ENCODE results near the gene GINS1. TPM values are rescaled to one million over a fixed set of nuclear protein-coding genes. Genes with fewer than 3 reads are reported as not detected.

Gene GINS1
- total RNA-seq, 3 donors from 2014 or later: 0.32 to 0.73 (median 0.33) TPM

DNA sequence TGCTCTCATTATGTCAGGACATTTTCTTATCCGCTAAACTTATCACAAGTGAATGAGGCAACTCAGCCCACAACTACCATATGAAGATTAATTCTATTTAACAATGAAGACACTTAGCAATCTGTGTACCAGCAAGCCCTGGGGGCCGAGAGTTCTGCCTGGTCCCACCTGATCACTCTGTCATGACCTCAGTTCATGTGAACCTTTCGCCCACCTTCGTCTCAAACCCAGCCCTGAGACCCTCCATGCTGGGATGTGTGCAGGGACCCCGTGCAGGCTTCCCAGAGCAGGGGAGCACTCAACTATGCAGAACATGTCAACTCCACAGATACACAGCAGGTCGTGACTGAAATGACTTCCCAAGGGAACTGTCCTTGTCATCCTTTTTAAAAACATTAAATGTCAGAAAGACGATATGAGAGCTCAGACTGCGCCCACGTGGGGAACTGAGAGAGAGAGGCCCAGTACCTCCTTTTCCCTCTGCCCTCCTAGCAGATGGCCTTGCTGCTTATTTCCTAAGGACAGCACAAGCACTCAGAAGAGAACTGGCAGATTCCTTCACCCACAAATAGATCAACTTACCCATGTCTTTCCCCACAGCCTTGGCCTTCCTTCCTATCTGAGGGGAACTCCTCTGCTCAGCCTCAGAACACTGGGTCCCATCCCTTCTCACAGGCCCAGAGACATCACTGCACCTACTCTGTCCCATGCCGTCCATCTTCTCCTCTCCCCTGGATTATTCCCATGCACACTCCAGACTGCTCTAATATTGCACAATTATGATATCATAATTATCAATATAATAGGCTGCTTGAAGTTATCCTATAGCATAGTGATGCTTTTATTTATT, 28.4 kb upstream of the GINS1 start:
- TF ChIP-seq, protein P1, sequence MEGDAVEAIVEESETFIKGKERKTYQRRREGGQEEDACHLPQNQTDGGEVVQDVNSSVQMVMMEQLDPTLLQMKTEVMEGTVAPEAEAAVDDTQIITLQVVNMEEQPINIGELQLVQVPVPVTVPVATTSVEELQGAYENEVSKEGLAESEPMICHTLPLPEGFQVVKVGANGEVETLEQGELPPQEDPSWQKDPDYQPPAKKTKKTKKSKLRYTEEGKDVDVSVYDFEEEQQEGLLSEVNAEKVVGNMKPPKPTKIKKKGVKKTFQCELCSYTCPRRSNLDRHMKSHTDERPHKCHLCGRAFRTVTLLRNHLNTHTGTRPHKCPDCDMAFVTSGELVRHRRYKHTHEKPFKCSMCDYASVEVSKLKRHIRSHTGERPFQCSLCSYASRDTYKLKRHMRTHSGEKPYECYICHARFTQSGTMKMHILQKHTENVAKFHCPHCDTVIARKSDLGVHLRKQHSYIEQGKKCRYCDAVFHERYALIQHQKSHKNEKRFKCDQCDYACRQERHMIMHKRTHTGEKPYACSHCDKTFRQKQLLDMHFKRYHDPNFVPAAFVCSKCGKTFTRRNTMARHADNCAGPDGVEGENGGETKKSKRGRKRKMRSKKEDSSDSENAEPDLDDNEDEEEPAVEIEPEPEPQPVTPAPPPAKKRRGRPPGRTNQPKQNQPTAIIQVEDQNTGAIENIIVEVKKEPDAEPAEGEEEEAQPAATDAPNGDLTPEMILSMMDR (IDR thresholded peaks at IDR 0.05): no peak
- no peak for TF ChIP-seq POLR2AphosphoS5 (IDR thresholded peaks at IDR 0.05)
- no peak for TF ChIP-seq POLR2A (IDR thresholded peaks at IDR 0.05)
- no peak for DNase-seq (ENCODE audit: low spot score in 2 of 2)
- intact Hi-C loops (cut with DNase I; ENCODE audit: low total_unique reads): no loop called here
- H3K27ac ChIP-seq: no peak overlapping the region
- H3K36me3 ChIP-seq: no peaks in the 10 kb centered on the region
- no peaks in the 10 kb centered on the region for H3K4me1 ChIP-seq
- H3K27me3 ChIP-seq: no peaks in the 10 kb centered on the region
- H3K4me3 ChIP-seq: no peak overlapping the region
- H3K9me3 ChIP-seq: no peaks in the 10 kb centered on the region

DNA sequence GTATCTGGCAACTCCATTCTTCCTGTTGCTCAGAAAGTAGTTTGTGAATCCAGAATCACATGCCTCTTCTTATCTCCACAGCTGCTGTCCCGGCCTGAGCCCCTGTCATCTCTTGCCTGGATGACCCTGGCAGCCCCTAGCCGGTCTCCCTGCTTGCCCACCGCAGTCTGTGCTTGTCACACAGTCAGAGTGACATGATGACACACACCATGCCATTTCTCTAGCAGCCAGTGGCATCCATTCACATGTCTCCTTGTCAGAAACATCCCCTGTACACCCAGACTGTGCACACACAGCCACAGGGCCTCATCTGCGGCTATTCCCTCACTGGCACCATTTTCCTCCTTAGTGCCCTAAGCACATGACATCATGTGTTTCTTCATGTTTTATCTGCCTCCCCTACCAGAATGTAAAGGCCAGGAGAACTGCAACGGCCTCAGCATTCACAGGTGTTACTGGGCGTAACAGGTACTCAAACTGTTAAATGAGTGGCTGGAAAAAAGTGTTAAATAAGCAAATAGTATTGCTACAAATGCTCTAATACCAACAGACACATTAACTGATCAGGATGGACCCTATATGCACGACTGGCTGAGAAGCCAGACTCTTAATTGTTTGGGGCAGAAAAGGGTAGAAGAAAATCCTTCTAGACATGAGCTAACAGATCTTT, 26.4 kb upstream of the GINS1 start:
- no peak for TF ChIP-seq POLR2A (IDR thresholded peaks at IDR 0.05)
- Histone ChIP-seq H3K9me3 (no peaks in the 10 kb centered on the region), H3K27me3 (no peaks in the 10 kb centered on the region), H3K4me3 (no peak overlapping the region), H3K4me1 (no peaks in the 10 kb centered on the region), H3K27ac (no peak overlapping the region), H3K36me3 (no peaks in the 10 kb centered on the region)
- intact Hi-C loops (cut with DNase I; ENCODE audit: low total_unique reads): no loop called here
- DNase-seq (ENCODE audit: low spot score in 2 of 2): no peak

DNA sequence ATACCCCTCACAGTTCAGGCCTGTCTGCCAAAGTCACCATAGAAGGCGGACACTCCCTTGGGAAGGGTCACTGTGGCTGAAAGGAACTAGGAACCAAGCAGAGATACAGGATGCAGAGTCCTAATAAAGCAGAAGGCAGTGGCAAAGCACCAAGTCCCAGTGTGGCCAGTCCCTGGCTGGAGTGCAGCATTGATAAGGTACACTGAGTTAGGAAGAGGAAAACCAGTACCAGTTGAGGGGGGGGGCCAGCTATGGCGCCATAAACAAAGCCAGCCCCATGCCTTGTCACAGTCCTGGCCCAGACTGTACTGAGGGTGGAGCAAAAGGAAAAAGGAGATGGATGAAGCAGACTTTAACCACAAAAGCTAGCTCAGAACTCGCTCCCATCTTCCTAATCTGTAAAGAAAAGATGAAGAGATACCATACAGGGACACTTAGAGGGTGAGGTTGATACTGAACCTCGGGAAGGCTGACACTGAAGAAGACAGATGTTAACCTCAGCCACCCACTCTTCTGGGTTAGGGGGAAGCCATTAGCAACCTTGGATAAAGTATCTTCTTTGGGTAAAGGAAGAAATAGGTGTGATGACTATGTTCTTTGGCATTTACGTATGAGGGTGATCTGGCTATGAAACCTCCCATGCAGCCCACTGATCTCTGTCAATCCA, 24.6 kb upstream of the GINS1 start:
- TF ChIP-seq POLR2A (IDR thresholded peaks at IDR 0.05) (no peak), POLR2AphosphoS5 (IDR thresholded peaks at IDR 0.05) (no peak)
- TF ChIP-seq, protein P1 (IDR thresholded peaks at IDR 0.05): no peak
- no peaks in the 10 kb centered on the region for H3K4me1 ChIP-seq
- no peak overlapping the region for H3K4me3 ChIP-seq
- intact Hi-C loops (cut with DNase I; ENCODE audit: low total_unique reads): no loop called here
- H3K9me3 ChIP-seq: no peaks in the 10 kb centered on the region
- H3K27ac ChIP-seq: no peak overlapping the region
- H3K36me3 ChIP-seq: no peaks in the 10 kb centered on the region
- no peaks in the 10 kb centered on the region for H3K27me3 ChIP-seq
- DNase-seq (ENCODE audit: low spot score in 2 of 2): no peak

DNA sequence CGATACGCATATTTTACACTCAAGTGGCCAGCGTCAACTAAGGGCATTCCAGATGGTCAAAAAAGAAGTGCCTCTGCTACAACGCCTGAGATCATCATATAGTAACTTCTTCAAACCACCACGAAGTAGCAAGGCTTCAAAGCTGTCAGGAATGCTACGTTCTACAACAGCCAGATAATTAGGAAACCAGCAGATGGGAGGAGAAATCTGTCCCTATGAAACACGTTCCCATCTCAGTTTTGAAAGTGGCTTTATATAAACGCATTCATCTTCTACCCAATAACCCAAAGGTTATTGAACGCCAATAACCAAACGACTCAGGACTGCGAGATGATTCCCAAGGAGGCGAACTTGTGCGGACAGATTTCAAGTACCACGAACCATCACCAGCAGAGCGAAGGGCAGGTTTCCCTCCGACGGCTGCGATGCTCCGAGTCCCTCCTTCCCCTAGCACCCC, 18.0 kb upstream of the GINS1 start:
- intact Hi-C loops (cut with DNase I; ENCODE audit: low total_unique reads): no loop called here
- Histone ChIP-seq H3K27ac (peak overlapping the region; percentile 88 to 93), H3K4me1 (no peaks in the 10 kb centered on the region), H3K27me3 (no peaks in the 10 kb centered on the region), H3K4me3 (peak overlapping the region; percentile 81 to 98 (median 89)), H3K9me3 (no peaks in the 10 kb centered on the region), H3K36me3 (no peaks in the 10 kb centered on the region)
- DNase-seq (ENCODE audit: low spot score in 2 of 2): no peak
- TF ChIP-seq, protein P1 (IDR thresholded peaks at IDR 0.05): no peak
- no peak for TF ChIP-seq POLR2A (IDR thresholded peaks at IDR 0.05)
- no peak for TF ChIP-seq POLR2AphosphoS5 (IDR thresholded peaks at IDR 0.05)

DNA sequence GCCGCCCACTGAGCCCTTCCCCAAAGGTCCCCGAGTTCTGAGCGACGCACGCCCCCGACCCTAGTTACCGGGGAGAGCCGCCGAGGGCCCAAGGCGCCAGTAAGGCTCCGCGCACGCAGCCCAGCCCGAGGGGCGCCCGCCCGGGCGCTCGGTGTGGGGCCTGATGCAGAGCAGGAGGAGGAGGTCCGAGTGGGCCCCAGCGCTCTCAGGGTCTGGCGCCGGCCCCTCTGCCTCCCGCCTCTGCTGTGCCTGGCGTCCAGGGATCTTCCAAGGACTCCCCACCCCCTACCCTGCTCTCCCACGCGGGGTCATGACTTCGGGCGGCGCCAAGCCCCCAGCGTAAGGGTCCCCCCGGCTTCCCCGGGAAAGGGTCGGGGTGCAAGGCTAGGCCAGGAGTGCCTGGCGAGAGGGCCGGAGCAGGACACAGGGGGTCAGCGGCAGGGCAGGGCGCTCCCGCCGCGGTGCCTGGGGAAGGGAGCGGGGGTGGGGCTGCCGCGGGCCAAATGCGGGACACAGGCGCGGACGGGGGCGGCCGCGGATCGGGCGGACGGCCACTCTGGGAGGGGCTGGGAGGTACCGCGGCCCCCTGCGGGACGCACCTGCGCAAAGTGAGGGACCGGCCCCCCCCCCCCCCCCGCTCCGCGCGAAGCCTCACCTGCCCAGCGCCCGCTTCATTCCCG, 17.5 kb upstream of the GINS1 start:
- no peak for DNase-seq (ENCODE audit: low spot score in 2 of 2)
- Histone ChIP-seq H3K36me3 (no peaks in the 10 kb centered on the region), H3K27ac (peak overlapping the region; percentile 88 to 93), H3K9me3 (no peaks in the 10 kb centered on the region), H3K4me3 (peak overlapping the region; percentile 81 to 98 (median 89)), H3K4me1 (no peaks in the 10 kb centered on the region), H3K27me3 (no peaks in the 10 kb centered on the region)
- intact Hi-C loops (cut with DNase I; ENCODE audit: low total_unique reads): loop anchor here (10.0 kb wide), 1 partner anchor 95 kb away; no protein-coding TSS in a partner anchor
- TF ChIP-seq POLR2A (IDR thresholded peaks at IDR 0.05): no peak
- TF ChIP-seq POLR2AphosphoS5 (IDR thresholded peaks at IDR 0.05): no peak
- TF ChIP-seq, protein P1 (IDR thresholded peaks at IDR 0.05): no peak
